C1 segment of cervical spinal cord (tissue), 14 donors: ENCODE data around the gene MORN5.
A peak's percentile ranks its signal among the peaks of the same experiment; 100 is the strongest.

Experiments
- DNase-seq, 14 donors: peaks; one replicate each; lab custom pipeline; 2025; lab: John Stamatoyannopoulos, UW

Gene MORN5

DNA sequence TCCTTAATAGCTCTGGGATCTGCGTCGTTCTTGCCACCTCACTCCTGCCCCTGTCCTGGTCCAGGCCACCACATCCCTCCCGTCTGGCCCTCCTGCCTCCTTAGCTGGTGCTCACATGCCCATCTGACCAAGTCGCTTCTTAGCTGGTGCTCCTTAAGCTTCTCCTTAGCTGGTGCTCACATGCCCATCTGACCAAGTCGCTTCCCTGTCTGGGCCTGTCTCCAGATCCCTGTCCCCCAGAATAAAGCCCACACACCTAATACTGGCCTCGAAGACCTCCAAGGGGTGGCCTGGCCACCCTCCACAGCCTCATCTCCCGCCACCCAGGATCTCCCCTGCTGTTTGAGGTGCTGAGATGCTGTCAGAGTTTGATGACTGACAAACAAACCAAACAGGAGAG is 35.2 kb upstream of the MORN5 start:
- DNase-seq: no peak

DNA sequence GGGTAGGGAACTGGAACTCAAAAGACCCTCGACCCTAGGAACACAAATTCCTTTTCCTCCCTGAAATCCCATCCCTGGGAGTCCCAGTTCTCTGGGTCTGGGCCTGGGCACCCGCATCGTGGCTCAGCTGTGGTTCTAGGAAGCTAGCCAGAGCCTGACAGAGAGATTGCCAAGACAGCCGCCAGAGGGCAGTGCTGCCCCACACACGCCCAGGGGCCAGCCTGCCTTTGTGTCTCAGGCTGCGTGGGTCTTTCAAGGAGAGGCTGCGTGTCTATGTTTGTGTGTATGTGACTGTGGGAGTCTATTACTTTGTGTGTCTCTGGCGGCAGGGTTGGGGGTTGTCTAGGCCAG is 34.6 kb upstream of the MORN5 start:
- DNase-seq: peak in 13 of 14 donors; percentile 19 to 88 (median 73)

DNA sequence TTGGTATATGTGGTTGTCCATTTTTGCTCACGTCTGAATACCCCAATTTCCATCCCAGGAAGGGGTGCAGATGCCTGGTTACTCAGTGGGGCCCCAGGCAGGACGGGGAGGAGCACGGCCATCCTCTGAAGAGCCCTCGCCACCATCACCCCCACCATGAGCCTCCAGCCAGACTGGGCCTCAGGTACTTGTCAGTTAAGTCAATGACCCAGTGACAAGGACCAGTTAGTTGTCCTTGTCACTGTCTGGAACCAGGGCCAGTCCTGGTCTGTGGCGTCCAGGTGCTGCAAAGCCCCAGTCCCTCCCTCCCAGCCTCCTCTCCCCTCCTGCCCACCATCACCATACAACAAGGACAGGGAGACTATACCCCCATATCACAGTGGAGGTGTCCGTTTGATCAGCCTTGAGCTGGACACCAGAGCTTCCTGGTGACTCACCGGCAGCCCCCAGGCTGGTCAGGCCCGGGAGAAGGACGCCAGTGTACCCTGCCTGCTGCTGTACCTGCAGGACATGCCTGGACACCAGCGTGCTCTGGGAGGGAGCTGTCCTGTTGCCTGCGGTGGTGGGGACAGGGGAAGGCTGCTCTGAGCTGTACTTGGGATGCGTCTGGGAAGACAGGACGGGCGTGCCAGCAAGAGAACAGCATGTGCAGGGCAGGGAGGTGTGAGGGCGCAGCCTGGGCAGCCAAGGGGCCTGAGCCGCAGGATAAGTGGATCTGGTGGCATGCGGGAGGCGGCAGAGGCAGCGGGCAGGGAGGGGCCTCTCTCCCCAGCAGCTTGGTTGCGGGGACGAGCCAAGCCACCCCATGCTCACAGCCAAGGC is 34.0 kb upstream of the MORN5 start:
- DNase-seq: peak in 1 of 14 donors; percentile 40

DNA sequence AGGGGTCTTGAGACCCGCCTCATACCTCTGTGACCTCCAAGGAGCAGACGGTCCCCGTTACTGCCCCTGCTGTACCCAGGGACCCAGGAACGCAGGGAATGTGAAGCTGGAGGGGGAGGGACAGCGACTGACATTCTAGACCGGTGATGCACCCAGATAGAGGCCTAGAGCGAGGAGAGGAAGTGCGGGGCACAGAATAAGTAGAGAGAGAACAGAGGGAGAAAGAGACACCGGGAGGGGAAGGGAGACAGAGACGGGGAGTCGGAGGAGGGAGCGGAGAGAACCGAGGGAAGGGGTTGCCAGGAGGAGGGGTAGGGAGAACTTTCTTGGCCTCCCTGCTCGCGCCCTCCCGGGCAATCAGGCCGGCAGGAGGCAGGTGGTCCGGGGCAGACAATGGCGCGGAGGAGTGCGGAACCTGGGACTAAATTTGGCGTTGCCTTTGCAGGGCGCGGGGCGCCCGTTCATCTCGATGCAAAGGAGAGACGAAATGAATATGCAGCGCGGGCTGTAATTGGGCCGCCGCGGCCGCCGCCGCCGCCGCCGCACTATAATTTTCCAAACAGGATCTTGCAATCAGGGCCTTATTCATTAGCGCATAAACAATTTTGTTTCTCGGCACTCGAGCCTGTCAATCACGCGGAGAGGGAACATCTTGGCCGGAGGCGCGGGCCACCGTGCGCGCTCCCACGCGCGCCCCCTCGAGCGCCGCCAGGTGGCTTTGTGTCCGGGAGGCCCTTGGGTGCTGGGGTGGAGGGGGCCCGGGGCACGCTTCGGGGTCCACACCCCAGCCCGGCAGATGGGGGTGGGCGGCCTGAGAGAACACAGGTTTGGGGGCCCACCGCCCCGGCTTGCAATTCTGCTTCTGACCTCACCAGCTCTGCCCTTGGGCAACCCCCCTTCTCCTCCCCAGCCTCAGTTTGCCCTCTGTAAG is 33.1 kb upstream of the MORN5 start:
- DNase-seq: peak in 1 of 14 donors; percentile 40

DNA sequence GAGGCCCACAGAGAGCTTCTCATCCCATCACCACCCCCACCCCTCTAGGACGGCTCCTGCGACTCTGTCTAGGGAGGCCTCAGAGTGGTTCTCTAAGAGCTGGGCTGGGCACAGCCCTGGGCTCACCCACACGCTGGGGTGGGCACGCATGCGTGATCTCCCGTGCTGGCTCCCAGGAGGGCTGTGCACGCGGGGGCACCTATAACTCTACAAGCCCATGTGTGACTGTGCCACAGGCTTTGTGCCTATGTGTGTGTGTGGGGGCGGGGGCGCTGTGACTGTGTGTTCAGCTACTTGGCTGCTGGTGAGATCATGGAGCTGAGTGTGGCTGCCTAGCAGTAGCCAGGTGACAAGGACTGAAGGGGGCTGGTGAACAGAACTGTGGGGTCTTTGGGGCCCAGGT is 32.3 kb upstream of the MORN5 start:
- no peak for DNase-seq

DNA sequence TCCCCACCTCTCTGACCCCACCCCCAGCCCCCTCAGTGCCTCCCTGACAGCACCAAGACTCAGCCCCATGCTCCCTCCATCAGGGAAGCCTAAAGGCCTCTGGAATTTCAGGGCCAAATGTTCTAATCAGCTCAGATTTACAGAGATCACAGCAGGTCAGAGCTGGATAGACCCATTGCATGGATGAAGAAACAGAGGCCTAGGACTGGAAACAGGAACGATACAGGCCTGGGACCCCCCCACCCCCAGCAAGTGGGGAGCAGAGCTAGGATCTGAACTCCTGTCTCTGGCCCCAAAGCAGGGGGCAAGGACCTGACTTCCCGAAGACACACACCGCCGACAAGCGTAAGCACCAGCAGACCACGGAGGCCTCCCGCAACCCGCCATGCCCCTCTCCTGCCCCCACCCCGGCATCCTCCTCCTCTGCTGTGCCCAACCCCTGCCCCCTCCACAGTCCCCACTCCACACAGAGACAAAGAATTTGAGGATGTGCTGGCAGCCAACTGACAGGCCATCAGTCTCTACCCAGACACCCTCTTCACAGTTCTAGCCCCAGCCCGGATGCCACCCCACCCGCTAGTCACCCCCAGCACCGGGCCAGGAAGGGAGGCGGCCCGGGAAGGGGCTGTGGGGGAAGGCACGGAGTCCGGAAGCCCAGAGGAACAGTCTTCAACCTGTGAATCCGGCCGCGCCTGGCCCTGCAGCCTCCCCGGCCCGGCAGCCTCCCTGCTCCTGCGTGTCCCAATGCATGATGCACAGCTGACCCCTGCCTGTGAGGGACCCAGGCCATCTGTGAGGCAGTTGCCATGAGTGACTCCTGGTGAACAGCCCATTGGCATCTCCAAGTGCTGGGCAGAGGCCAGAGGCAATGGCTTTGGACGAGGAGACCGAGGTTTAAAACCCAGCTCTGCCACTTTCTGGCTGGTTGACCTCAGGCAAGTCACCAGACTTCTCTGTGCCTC is 31.4 kb upstream of the MORN5 start:
- no peak for DNase-seq

DNA sequence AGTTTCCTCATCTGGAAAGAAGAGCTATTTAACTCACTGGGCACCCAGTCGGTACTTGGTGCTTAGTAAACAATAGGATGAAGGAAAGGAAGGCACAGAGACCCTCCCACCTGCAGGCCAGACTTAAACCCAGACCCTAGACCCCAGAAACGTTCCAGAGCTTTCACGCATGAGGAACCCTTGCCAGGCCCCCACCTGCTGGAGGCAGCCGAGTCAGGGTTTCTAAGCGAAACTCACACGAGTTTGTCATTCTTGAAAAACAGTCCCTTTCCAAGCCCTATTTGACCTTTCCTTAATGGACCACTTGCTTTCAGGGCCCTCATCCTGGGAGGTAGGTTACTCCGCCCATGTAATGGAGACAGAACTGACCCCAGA is 30.8 kb upstream of the MORN5 start:
- DNase-seq: no peak

DNA sequence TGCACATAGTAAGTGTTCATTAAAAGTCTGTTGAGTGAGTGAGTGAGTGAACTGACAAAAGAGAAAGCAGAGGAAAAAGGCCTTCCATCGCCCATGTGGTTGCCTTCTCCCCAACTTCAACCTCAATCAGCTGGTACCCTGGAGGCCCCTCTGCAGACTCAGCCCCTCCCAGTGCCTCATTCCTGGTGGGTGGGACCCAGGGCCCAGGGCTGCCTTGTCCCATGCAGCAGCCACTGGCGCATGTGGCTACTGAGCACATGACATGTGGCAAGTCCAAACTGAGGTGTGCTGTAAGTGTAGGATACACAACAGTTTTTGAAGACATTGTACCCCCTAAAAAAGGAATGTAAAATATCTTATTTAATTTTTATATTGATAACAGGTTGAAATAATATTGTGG is 29.7 kb upstream of the MORN5 start:
- DNase-seq: no peak

DNA sequence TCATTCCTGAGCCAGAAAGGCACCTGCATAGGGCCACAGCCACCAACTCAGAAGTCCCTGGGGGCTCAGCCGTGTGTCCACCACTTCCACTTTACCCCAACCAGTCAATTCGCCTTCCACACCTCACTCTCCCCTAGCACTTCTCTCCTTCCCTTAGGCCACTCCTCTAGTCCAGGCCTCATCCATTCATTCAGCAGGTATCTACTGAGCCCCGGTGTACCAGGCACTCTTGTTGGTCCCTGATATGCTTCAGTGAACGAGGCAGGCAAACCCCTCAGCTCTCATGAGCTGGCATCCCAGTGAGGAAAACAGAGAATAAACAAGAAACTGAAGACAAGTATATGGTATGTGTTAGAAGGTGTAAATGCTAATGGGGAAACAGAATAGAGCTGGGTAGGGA is 28.9 kb upstream of the MORN5 start:
- no peak for DNase-seq

DNA sequence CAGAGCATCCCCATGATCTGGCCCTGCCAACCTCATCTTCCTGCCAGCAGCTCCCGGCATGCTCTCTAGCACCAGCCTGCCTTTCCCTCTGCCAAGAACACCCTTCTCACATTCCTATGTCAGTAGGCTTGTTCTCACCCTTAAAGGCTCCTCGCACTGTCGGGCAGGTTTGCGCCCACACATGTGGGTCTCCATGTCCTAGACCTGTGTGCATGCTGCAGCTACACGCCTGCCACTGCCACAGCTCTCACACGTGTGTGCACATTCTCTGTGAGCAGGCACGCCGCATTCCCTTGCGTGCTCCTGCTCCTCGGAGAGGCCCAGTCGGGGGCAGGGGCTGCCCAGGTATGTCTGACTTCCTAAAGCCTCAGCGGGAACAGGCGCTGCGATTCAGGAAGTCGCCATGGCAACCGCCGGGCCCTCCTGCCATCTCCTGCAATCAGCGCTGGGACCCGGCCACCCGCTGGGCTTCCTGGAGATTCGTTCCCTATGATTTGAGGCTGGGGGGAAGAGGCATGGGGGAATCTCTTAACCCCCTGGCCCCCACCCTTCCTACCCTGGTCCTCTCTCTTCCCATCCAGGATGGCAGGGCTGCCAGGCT is 28.2 kb upstream of the MORN5 start:
- DNase-seq: peak in 2 of 14 donors; percentile 6 to 66

DNA sequence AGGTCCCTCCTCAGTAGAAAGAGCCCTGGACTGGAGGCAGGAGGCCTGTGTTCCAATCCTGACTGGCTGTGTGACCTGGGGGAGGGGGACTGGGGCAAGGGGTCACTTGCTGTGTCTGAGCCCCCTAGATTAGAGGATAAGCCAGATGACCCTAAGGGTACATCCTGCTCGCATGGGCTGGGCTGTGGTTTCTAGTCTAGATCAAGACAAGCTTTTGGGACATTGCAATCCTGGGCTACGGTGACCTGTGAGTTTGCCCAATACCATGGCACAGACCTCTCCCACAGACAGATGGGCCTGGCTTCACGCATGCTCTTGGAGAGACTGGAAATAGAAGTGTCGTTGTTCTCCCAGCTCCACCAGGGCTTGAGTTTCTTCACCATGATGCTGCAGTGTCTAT is 27.2 kb upstream of the MORN5 start:
- DNase-seq: no peak

DNA sequence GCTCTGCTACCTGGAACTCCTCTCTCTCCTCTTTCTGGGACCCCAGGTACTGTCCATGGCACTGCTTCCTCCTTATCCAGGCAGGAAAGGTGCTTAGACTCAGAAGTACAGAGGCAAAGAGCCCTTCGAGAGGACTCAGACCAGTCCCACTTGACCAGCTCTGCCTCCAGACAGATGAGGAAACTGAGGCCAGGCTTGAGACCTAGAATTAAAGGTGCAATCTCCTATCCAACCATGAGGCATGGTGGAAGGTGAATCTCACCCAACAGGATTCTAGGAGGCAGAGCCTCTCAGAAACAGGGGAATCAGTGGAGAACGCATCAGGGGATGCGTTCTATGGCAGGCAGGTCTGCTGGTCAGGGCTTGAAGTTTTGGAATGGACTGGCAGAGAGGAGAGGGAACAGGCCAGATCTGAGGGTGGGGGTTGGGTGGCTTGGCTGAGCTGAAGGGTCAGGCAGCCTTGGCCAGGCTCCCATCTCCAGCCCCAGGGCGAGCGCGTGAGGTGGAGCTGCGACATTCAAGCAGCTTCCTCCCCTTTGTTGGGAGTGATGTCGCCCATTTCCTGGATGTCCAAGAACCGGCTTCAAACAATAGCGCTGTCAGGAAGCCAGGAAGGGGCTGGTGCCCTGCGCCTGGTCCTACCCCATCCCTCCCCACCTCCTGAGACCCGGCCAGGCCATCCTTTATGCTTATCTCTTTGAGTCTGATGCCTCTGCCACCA is 26.3 kb upstream of the MORN5 start:
- DNase-seq: no peak

DNA sequence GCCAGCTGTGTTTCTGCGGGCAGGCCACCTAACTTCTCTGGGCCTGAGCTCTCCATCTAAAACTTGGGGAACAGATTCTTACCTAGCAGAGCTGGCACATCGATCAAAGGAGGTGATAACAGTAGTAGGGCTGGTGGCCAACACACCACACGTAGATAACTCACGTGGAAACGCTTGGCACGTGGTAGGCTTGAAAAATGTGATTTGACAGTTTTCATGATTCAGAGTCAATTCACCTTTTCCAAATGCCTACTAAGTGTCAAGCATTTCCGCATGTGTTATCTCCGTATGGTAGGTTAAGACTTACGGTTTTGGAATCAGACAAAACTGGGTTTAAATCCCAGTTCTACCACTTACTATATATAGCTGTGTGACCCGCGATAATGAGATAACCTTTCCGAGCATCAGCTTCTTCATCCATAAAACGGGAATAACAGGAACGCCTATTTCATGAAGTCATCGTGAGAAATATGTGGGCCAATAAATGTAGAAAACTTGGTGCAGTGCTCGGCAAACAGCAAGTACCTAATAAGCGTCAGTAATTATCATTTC is 25.6 kb upstream of the MORN5 start:
- no peak for DNase-seq

DNA sequence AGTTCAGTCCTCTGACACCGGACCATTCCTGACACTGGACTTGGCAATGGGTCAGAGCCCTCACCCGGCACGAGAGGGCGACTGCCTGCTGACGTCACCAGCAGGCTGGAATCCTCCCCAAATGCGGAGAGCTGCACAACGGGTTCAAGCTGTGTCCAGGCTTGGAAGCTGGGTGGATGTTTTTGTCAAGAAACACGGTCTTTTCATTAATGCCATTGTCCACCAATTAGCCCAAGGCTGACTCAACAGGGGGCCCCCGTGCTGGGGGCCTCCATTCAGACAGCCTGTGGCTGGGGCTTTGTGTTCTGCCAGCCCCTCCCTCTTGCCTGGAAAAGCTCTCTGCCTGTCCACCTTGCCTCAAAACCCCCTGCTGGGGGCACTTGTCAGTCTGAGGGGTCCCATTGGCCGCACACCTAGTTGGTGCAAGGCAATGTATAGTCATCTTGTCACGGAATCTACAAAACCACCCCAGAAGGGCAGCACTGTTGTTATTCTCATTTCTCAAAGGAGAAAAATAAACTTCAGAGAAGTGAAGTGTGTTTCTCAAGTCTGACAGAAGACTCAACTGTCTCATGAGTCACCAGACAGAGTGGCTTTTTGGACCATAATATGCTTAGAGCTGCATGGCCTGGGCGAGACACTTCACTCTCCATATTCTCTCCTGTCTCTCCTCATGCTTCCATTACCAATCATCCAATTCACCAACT is 24.7 kb upstream of the MORN5 start:
- DNase-seq: peak in 2 of 14 donors; percentile 7 to 20

DNA sequence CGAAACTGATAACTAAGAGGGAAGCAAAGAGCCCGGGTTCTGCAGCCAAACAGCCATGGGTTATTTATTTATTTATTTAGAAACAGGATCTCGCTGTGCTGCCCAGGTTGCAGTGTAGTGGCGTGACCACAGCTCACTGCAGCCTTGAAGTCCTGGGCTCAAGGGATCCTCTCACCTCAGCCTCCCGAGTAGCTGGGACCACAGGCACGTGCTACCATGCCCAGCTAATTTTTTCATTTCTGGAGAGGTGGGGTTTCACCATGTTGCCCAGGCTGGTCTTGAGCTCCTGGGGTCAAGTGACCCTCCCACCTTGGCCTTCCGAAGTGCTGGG is 24.2 kb upstream of the MORN5 start:
- no peak for DNase-seq

DNA sequence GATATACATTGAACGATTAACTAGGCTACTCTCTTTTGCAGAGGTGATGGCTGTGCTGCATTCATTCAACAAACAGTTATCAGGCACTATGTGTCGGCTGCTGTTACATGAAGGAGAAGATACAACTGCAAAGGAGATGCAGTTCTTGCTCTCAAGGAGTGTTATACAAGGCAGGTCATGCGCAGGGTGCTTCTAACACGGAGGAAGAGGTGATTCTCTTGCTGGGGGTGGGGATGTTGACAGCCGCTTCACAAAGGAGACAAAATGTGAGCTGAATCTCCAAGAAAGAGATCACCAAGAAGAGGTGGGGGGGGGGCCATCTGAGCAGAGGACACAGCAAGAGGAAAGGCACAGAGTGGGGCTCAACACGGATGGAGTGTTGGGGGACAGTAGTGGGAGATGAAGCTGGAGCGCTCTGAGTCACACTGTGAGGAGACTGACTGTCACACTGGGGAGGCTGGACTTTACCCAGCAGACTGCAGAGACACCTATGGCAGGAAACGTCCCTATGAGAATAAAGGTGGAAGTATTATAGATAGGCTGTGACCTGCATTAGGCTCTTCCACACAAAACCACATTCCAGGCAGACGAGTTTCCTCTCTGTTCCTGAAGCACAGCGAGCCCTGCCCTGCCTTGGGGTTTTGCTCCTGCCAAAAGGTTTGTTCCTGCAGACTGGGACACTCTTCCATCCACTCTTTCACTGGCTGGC is 21.0 kb upstream of the MORN5 start:
- DNase-seq: no peak

DNA sequence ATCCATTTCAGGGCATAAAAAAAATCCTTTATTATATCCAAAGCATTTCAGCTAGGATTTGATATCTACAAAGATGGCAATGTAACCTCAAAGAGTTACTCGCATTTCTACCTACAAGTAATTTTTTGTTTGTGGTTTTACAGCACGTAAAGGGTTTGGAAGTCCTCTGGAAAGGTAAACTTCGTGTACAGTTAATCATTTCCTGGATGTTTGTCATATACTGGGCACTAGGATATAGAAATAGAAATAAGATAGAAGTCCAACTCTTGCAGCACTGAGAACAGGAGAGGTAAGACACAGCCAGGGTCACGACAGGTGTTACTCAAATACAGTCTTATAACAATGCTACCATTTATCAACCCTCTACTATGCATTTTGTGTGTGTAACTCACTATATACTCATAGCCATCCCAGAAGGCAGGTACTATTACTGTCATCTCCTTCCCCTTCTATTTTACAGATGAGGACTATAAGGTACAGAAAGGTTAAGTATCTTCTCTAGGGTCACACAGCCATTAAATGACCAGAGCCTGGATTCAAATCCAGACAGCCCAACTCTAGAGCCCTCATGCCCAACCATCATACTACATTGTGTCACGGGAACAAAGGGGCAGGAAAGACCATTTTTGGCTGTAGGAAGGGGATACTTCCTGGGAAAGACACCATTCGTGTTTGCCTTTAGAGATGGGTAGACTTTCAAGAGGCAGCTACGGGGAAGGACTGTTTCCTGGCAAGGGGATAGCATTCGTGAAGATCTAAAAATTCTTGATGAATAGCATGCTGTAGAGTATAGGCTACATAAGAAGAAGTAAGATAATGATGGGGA is 19.1 kb upstream of the MORN5 start:
- no peak for DNase-seq

DNA sequence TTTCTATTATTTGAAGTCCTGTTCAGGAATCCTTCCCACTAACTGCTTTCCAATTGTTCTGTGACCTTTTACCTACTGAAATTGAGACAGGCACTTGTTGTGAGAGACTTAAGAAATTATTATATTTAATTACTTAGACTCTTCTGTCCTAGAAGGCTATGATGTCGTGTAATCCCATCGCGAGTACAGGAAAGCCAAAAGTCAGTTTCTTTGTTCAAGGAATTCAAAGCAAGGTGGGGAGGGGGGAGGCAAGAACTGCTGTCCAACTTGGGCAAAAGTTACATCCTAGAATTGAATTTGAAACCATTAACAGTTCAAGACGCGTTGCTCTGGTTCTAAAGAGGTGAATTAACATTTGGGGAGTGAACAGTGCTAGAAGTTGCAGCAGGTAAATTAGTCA is 18.0 kb upstream of the MORN5 start:
- no peak for DNase-seq
